Body of pancreas (tissue), 4 donors: Measurements from ENCODE around the gene PLPPR2. TPM values are rescaled to one million over a fixed set of nuclear protein-coding genes. Genes with fewer than 3 reads are reported as not detected.

Source experiments
- ATAC-seq: fragments of 150-250 bp; one replicate; pipeline ENCODE4 v1.9.1; 2016
- DNase-seq, 4 donors: peaks; one replicate each; pipeline ENCODE4 v3.0.0-alpha.2; 2019
- H3K27ac ChIP-seq, 4 donors: fragments of 200-600 bp; sonication (generic); 1 replicate in 3 of 4; 2 replicates in 1 of 4; pipeline versions ENCODE4 v1.5.1 to v1.6.1; 2016 to 2019; ENCODE audit warnings: mild to moderate bottlenecking in 1 of 4, mixed read lengths in 1 of 4, moderate library complexity in 1 of 4
- H3K27me3 ChIP-seq, 2 donors: fragments of 200-600 bp; sonication (generic); one replicate each; pipeline ENCODE4 v1.6.0; 2016; ENCODE audit warnings: mild to moderate bottlenecking in 1 of 2
- H3K36me3 ChIP-seq, 2 donors: fragments of 200-600 bp; sonication (generic); replicated peaks in 1 of 2; 2 replicates each; pipeline ENCODE4 v1.5.1; 2016; ENCODE audit warnings: low read depth in 2 of 2; ENCODE audit not compliant: insufficient read depth in 1 of 2
- H3K4me1 ChIP-seq: fragments of 200-600 bp; sonication (generic); one replicate; pipeline ENCODE4 v1.6.0; 2016
- H3K4me3 ChIP-seq, 2 donors: fragments of 200-600 bp; sonication (generic); 1 replicate in 1 of 2; 2 replicates in 1 of 2; pipeline ENCODE4 v1.5.1; 2016 to 2019
- H3K9me3 ChIP-seq, 3 donors: fragments of 200-600 bp; sonication (generic); 1 replicate in 2 of 3; 2 replicates in 1 of 3; pipeline ENCODE4 v1.5.1; 2016
- CTCF ChIP-seq, 7 experiments: fragments of 450-650 bp in 4 of 7; fragments of 200-600 bp in 3 of 7; sonication (generic) in 3 of 7; IDR thresholded peaks; one replicate each; pipeline ENCODE4 v1.5.1; 2016 to 2019; ENCODE audit warnings: antibody characterized with exemption in 7 of 7
- POLR2A ChIP-seq, 3 donors: fragments of 450-650 bp; IDR thresholded peaks; one replicate each; pipeline ENCODE4 v1.6.1; 2016; ENCODE audit warnings: antibody characterized with exemption in 3 of 3, mild to moderate bottlenecking in 2 of 3
- WGBS, 2 donors: methylation state at CpG; one replicate each; pipeline ENCODE4 v1.1.5; 2017; 5-methylcytosine and 5-hydroxymethylcytosine counted together
- intact Hi-C: fragments of 100-400 bp; cut with DNase I; formaldehyde crosslinking; loops from one replicate; pipeline ENCODE4 v1.15.1; 2023
- total RNA-seq, 2 donors: library from RNA; depleted of rRNA; stranded (reverse); fragments of >200 nt; gene quantifications; one replicate each; pipeline ENCODE4 v1.1.0, GENCODE V29; 2016

Gene PLPPR2
- total RNA-seq, 2 donors from 2014 or later: 9.9 to 30.3 TPM

- peak overlapping the region in 3 of 4 donors; percentile 65 to 87 (median 82) for H3K27ac ChIP-seq
- DNase-seq (no peak), ATAC-seq (no peak)
- no peaks in the 10 kb centered on the region for H3K36me3 ChIP-seq
- H3K4me3 ChIP-seq: no peak overlapping the region
- no peaks in the 10 kb centered on the region for H3K9me3 ChIP-seq
- TF ChIP-seq CTCF (IDR thresholded peaks at IDR 0.05) (no peak), POLR2A (IDR thresholded peaks at IDR 0.05) (no peak)
- peaks cover 65% of the 10 kb centered on the region for H3K4me1 ChIP-seq
- intact Hi-C loops: no loop called here
- H3K27me3 ChIP-seq: no peaks in the 10 kb centered on the region
- 77 to 93% methylated on average over 3 to 7 of the region's 7 CpGs for WGBS, 2 donors
These were observed 24.7 kb downstream of the PLPPR2 start for GRCh38 chr19:11379857-11380350.

- Histone ChIP-seq H3K4me3 (peak overlapping the region in 1 of 2 donors; percentile 17), H3K9me3 (no peaks in the 10 kb centered on the region), H3K27ac (peak overlapping the region; percentile 64 to 87 (median 74)), H3K27me3 (no peaks in the 10 kb centered on the region), H3K36me3 (no peaks in the 10 kb centered on the region), H3K4me1 (peaks cover 57% of the 10 kb centered on the region)
- DNase-seq (peak; percentile 95 to 98 (median 96)), ATAC-seq (peak; percentile 89)
- TF ChIP-seq POLR2A (IDR thresholded peaks at IDR 0.05): peak; percentile 59 to 84 (median 81)
- TF ChIP-seq CTCF (IDR thresholded peaks at IDR 0.05): peak; percentile 65 to 90 (median 77)
- intact Hi-C loops: no loop called here
- 1 to 3% methylated on average over 31 to 53 of the region's 54 CpGs for WGBS, 2 donors
These were observed 25.7 kb downstream of the PLPPR2 start for GRCh38 chr19:11380653-11381537.

GRCh38 chr19:11382898-11383705, 27.9 kb downstream of the PLPPR2 start:
- DNase-seq: peak; percentile 58 to 73 (median 64)
- Histone ChIP-seq H3K27ac (peak overlapping the region in 3 of 4 donors; percentile 25 to 64 (median 55)), H3K9me3 (no peaks in the 10 kb centered on the region), H3K27me3 (no peaks in the 10 kb centered on the region), H3K4me3 (no peak overlapping the region), H3K4me1 (peaks cover 45% of the 10 kb centered on the region), H3K36me3 (no peaks in the 10 kb centered on the region)
- WGBS, 2 donors: 3 to 4% methylated on average over 6 to 59 of the region's 65 CpGs
- intact Hi-C loops: no loop called here
- peak; percentile 38 to 68 (median 61) for TF ChIP-seq CTCF (IDR thresholded peaks at IDR 0.05)
- peak in 1 of 3 donors; percentile 17 for TF ChIP-seq POLR2A (IDR thresholded peaks at IDR 0.05)
- ATAC-seq: peak; percentile 17

GRCh38 chr19:11383706-11384048, 28.4 kb downstream of the PLPPR2 start:
- no peak for ATAC-seq
- intact Hi-C loops: no loop called here
- Histone ChIP-seq H3K4me3 (peak overlapping the region in 1 of 2 donors; percentile 25), H3K9me3 (no peaks in the 10 kb centered on the region), H3K27ac (peak overlapping the region; percentile 50 to 72 (median 60)), H3K4me1 (peaks cover 39% of the 10 kb centered on the region), H3K36me3 (no peaks in the 10 kb centered on the region), H3K27me3 (no peaks in the 10 kb centered on the region)
- peak in 1 of 4 donors; percentile 22 for DNase-seq
- WGBS, 2 donors: 0% methylated on average over 4 of the region's 9 CpGs; no CpG with 5 or more reads in 1 of the 2 donors
- no peak for TF ChIP-seq POLR2A (IDR thresholded peaks at IDR 0.05)
- TF ChIP-seq CTCF (IDR thresholded peaks at IDR 0.05): no peak
